GM19468 (cell line): ENCODE measurements around the gene ARIH2.
"Not testable (repeated sequence)": the region's sequence is repeated elsewhere in the genome, so short reads cannot be mapped to it uniquely, and the experiment has no call there.

ENCODE experiments used
- ATAC-seq: cut with Tn5 transposase; IDR thresholded peaks from one replicate; pipeline ENCODE4 v1.9.1; 2021; ENCODE audit warnings: mild to moderate bottlenecking, moderate library complexity, moderate number of reproducible peaks; ENCODE audit not compliant: unreplicated experiment; ENCODE audit errors: extremely low read depth

Gene ARIH2

GRCh38 chr3:48918388-48919214 is at the start of gene ARIH2:
Gene ARIH2 (plus strand): TSS chr3:48918842. CDS start chr3:48927559, 8,717 bp downstream.
- peak; percentile 70 for ATAC-seq

- ATAC-seq: no peak
Observed at GRCh38 chr3:48877671-48878070, 41.0 kb upstream of the ARIH2 start.

- no peak for ATAC-seq
Observed at GRCh38 chr3:48879307-48879993, 39.2 kb upstream of the ARIH2 start.

- ATAC-seq: no peak
Observed at GRCh38 chr3:48879994-48880377, 38.7 kb upstream of the ARIH2 start.

- no peak for ATAC-seq
Observed at GRCh38 chr3:48881006-48881405, 37.6 kb upstream of the ARIH2 start.

- no peak for ATAC-seq
Observed at GRCh38 chr3:48881652-48882114, 37.0 kb upstream of the ARIH2 start.

GRCh38 chr3:48885753-48886152 is 32.9 kb upstream of the ARIH2 start:
- no peak for ATAC-seq

GRCh38 chr3:48891606-48892005 is 27.0 kb upstream of the ARIH2 start:
- ATAC-seq: no peak

GRCh38 chr3:48894516-48894915 is 24.1 kb upstream of the ARIH2 start:
- no peak for ATAC-seq

GRCh38 chr3:48896936-48897335 is 21.7 kb upstream of the ARIH2 start:
- no peak for ATAC-seq

GRCh38 chr3:48897460-48898376 is 20.9 kb upstream of the ARIH2 start:
- ATAC-seq: no peak

GRCh38 chr3:48898383-48899234 is 20.0 kb upstream of the ARIH2 start, which contains the start of gene SLC25A20:
Gene SLC25A20 (minus strand): TSS chr3:48898882. CDS start chr3:48898794, 88 bp downstream.
- peak; percentile 73 for ATAC-seq

- no peak for ATAC-seq
Observed at GRCh38 chr3:48899273-48899672, 19.4 kb upstream of the ARIH2 start.

GRCh38 chr3:48907026-48907425 is 11.6 kb upstream of the ARIH2 start:
- not testable (repeated sequence) for ATAC-seq

GRCh38 chr3:48915296-48915695 is 3.3 kb upstream of the ARIH2 start:
- no peak for ATAC-seq

GRCh38 chr3:48919215-48920138 is 835 bp downstream of the ARIH2 start:
- peak; percentile 2 for ATAC-seq

- ATAC-seq: no peak
Observed at GRCh38 chr3:48926425-48927392, 8.1 kb downstream of the ARIH2 start.
